GM13977 (cell line): ENCODE data around the gene IL1R1.

Source experiments
- DNase-seq: peaks from one replicate; pipeline ENCODE4 v3.0.0; 2012; ENCODE audit warnings: low spot score
- in situ Hi-C: fragments of 300-500 bp; cut with MboI; formaldehyde crosslinking; loops from one replicate; pipeline ENCODE4 v1.12.0; 2022; ENCODE audit warnings: low sequenced_read_pairs, low pct_unique_long_range_greater_than_20kb, mixed read lengths, inconsistent platforms; ENCODE audit not compliant: unreplicated experiment
- TF ChIP-seq, protein P1 (sequence below): IDR thresholded peaks from 2 replicates; pipeline ENCODE4 v1.5.1; 2012; ENCODE audit warnings: mild to moderate bottlenecking, control low read depth; ENCODE audit not compliant: insufficient read depth; ENCODE audit errors: extremely low read depth, missing control alignments

The IL1R1 gene

DNA sequence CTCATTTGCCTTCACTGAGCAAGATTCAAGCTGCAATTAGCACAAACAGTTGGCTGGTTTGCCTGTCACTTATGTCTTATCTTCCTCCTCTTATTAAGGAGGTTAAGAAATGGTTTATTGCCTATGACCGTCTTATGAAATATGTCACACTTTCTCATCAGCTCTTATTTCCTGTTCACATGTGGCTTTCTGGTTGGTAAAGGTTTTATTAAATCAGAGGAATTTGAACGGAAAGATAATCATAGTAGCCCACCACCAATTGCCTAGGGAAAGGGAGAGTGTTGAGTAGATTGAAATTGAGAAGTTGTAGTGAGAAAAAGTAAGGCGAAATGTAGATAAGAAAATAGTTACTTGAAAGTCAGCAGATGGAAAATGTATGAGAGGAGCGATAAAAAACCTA, 4.2 kb upstream of the IL1R1 start:
- DNase-seq = no peak
- in situ Hi-C loops = no loop called here
- TF ChIP-seq, protein P1, sequence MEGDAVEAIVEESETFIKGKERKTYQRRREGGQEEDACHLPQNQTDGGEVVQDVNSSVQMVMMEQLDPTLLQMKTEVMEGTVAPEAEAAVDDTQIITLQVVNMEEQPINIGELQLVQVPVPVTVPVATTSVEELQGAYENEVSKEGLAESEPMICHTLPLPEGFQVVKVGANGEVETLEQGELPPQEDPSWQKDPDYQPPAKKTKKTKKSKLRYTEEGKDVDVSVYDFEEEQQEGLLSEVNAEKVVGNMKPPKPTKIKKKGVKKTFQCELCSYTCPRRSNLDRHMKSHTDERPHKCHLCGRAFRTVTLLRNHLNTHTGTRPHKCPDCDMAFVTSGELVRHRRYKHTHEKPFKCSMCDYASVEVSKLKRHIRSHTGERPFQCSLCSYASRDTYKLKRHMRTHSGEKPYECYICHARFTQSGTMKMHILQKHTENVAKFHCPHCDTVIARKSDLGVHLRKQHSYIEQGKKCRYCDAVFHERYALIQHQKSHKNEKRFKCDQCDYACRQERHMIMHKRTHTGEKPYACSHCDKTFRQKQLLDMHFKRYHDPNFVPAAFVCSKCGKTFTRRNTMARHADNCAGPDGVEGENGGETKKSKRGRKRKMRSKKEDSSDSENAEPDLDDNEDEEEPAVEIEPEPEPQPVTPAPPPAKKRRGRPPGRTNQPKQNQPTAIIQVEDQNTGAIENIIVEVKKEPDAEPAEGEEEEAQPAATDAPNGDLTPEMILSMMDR = no peak

DNA sequence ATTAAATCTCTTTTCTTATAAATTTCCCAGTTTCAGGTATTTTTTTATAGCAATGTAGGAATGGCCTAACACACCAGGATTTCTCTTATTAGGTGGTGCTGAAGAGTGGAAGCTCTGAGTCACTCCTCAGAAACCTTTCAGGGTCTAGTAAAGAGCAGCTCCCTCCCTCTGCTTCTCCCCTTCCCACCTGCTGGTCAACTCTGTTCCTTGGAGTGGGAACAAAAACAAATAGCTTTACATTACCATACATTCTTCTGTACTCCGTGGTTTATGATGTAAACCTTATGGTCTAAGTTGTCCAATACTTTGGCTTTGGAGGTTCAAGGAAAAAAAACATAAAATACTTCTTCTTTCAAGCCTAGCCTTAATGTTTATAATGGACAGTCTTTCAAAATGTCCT, 2.7 kb upstream of the IL1R1 start:
- in situ Hi-C loops = no loop called here
- DNase-seq = no peak
- TF ChIP-seq, protein P1 = no peak

DNA sequence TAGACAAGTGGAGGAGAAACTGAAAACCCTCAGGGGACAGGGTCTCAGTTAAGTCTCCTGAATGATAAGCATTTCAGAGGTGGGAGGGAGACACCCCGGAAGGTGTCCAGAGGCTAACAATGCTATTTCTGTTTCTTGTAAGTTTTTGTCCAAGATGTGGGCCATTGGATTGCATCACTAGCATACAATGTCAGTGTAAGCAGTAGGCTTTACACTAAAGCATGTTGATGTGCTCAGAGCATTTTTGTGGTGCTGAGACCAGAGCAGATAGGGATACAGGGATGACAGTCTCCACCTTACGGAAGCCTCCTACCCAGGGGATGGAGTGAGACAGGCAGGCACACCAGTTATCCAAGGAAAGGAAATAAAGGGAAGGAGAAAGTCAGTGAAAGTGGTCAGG, 2.2 kb upstream of the IL1R1 start:
- DNase-seq = no peak
- in situ Hi-C loops = no loop called here
- TF ChIP-seq, protein P1 = no peak

DNA sequence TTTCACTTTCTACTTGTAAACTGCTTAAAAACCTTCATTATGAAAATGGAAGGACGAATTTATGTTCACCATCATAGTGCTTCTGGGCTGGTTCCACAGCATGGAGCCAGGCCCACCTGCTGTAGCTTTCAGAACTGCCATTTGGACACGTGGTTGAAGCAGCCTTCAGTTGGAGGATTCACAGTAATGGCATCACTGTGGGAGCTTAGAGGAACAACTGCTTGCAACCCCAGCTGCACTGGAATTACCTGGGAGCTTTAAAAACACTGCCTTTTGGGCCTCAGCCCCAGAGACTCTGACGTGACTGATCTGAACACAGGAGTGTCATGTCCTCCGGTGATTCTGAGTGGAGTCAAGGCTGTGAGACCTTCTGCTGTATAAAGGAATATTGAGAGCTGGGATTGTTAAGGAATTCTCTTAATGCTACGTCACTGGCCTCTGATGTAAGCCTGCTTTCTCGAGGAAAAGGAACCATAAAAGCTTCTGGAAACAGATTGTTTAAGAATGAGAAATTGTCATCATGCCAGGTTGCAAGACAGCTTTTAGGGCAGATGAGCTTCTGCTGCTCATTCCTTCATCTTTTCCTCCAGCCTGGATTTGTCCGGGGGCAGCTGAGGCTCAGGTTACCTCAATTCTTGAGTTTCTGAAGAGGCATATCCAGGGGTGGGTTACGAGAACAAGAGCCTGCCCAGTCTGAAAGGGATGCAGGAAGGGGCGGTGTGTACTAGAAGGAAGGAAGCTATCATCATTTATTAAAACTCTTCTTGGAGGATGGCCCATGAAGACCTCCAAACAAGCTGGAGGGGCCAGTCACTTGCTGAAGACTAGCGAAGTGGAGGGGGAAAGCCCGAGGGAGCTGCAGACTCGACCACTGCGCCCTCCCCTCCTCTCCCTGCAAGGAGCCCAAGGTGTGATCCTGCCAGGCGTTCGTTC, 1.3 kb upstream of the IL1R1 start:
- TF ChIP-seq, protein P1 = no peak
- DNase-seq = no peak
- in situ Hi-C loops = no loop called here

DNA sequence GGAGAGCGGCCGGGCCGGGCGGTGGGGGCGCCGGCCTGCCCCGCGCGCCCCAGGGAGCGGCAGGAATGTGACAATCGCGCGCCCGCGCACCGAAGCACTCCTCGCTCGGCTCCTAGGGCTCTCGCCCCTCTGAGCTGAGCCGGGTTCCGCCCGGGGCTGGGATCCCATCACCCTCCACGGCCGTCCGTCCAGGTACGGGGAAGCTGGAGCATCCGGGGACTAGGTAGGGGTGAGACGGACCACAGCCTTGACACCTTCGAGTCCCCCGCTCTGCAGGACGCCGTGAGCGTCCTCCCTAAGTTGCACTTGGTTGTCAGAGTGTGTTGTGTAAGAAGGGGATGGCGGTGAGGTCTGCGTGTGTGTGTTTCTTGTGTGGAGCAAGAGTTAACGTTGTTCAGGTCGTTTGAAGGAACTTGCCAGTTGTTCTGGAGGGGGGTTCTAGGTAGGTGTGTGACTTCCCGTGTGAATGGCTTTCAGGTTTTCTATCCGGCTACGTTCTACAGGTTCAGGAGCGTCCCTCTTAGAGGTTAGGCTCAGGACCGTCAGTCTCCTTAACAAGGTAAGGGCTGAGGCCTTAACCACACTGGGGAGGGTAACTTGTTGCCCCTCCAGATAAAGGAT, 393 bp downstream of the IL1R1 start:
- in situ Hi-C loops = no loop called here
- DNase-seq = no peak

DNA sequence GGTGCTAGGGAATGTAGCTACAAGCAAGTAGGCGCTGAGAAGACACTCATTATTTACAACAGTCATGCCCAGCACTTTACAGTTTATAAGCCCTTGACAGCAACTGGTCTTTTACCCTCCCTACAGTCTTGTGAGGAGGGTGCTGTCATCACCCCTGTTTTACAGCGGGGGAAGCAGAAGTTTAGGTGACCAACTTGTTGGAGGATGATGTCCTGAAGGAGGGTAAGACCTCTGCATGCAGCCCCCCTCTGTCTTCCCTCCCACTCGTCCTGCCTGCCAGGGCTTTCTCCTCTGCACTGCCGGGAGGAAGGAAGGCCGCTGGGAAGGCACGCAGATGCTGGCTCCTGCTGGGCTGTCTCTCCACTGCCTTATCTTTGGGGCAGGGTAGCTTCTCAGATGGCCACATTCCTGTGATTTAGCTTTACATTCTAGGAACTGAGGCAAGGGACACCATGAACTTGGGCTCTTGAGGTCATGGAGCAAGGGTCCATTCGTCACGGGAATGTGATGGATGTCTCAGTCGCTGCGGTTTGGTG, 972 bp downstream of the IL1R1 start:
- TF ChIP-seq, protein P1 = no peak
- no peak for DNase-seq
- in situ Hi-C loops = no loop called here

More for the DNA sequence above, 393 bp downstream of the IL1R1 start:
- TF ChIP-seq, protein P1 = no peak
